Activated CD8-positive, alpha-beta memory T cell treated with anti-CD3 and anti-CD28 coated beads, Interleukin-2, amount 50 U/mL, for 48 hours (primary cell): ENCODE data around the gene LYZ.

Experiments used
- DNase-seq: peaks from one replicate; pipeline ENCODE4 v3.0.0-alpha.2; 2020

The LYZ gene

GRCh38 chr12:69339999-69340398 is 8.2 kb upstream of the LYZ start:
- no peak for DNase-seq

GRCh38 chr12:69341328-69341727 is 6.9 kb upstream of the LYZ start:
- no peak for DNase-seq

- DNase-seq, result no peak
These were observed 5.8 kb upstream of the LYZ start for GRCh38 chr12:69342421-69342820.

GRCh38 chr12:69343357-69343756 is 4.8 kb upstream of the LYZ start:
- DNase-seq, result no peak

GRCh38 chr12:69343885-69344612 is 4.1 kb upstream of the LYZ start:
- DNase-seq, result no peak

- DNase-seq, result no peak
These were observed 3.1 kb upstream of the LYZ start for GRCh38 chr12:69345077-69345476.

GRCh38 chr12:69345742-69346141 is 2.4 kb upstream of the LYZ start:
- DNase-seq, result no peak

- DNase-seq, result no peak
These were observed 1.9 kb downstream of the LYZ start for GRCh38 chr12:69350002-69350626.

GRCh38 chr12:69350777-69351176 is 2.6 kb downstream of the LYZ start:
- no peak for DNase-seq

- no peak for DNase-seq
These were observed 3.5 kb downstream of the LYZ start for GRCh38 chr12:69351462-69352236.

- DNase-seq, result no peak
These were observed 4.7 kb downstream of the LYZ start for GRCh38 chr12:69352904-69353303.

- DNase-seq, result no peak
These were observed 6.0 kb downstream of the LYZ start for GRCh38 chr12:69354172-69354555.

GRCh38 chr12:69354556-69355187 is 6.5 kb downstream of the LYZ start:
- no peak for DNase-seq

- DNase-seq, result no peak
These were observed 7.3 kb downstream of the LYZ start for GRCh38 chr12:69355363-69356028.

GRCh38 chr12:69359531-69360347 is 11.6 kb downstream of the LYZ start, which contains the start of gene YEATS4:
Gene YEATS4, plus strand, starts transcription at chr12:69359743. Its CDS starts 230 bp downstream, at chr12:69359973.
- DNase-seq, result peak; percentile 91

- DNase-seq, result no peak
These were observed 12.1 kb downstream of the LYZ start for GRCh38 chr12:69360348-69360672.

- no peak for DNase-seq
These were observed 18.6 kb downstream of the LYZ start for GRCh38 chr12:69366796-69367195.

- no peak for DNase-seq
These were observed 20.0 kb downstream of the LYZ start for GRCh38 chr12:69368171-69368570.

- DNase-seq, result no peak
These were observed 34.9 kb downstream of the LYZ start for GRCh38 chr12:69383074-69383473.

- no peak for DNase-seq
These were observed 36.9 kb downstream of the LYZ start for GRCh38 chr12:69385038-69385437.

GRCh38 chr12:69386921-69387320 is 38.7 kb downstream of the LYZ start:
- no peak for DNase-seq

- DNase-seq, result no peak
These were observed 40.2 kb downstream of the LYZ start for GRCh38 chr12:69388371-69388770.
